ENCODE data around the gene RRAS.
A peak's percentile ranks its signal among the peaks of the same experiment; 100 is the strongest.

RRAS gene

GRCh38 chr19:49640113-49640898 lies at the start of gene RRAS:
Gene RRAS (minus strand): TSS chr19:49640143. CDS start chr19:49640098, 45 bp downstream.
- peak; percentile 100 for DNase-seq

GRCh38 chr19:49689133-49690078 lies 49.5 kb upstream of the RRAS start, which contains the start of gene ADM5:
Gene ADM5 (plus strand): TSS chr19:49689594. CDS start chr19:49689838, 244 bp downstream.
- DNase-seq: no peak

DNA sequence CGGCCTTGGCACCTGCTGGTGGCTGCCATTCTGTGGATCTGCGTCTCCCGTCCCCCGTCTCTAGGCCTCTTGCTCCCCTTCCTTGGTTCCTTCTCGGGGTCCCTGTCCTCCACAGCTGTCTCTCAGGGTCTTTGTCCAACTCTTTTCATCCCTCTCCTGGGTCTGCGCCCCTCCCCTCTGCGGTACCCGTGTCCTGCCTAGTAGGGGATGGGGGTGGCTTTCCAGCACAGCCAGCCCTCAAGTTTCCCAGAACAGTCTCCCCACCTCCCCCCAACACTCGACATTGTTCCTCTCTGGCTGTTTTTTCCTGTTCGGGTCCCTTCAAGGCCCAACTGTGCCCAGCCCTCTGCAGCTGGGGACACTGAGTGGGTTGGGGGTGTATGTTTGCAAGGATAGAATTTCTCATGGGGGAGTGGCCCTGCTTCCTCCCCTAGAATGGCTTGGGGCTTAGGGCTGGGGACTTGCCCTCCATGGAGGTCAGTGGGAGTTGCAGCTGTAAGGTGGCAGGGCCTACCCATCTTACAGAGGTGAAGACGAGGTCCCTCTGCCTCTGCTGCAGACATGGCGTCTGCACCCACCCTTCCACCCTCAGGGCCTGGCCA lies 48.7 kb upstream of the RRAS start:
- DNase-seq: no peak

- DNase-seq: no peak
These were observed 47.8 kb upstream of the RRAS start for GRCh38 chr19:49687566-49688316.

- no peak for DNase-seq
These were observed 47.2 kb upstream of the RRAS start for GRCh38 chr19:49687150-49687549.

GRCh38 chr19:49686503-49687088 lies 46.7 kb upstream of the RRAS start:
- no peak for DNase-seq

GRCh38 chr19:49685845-49686332 lies 45.9 kb upstream of the RRAS start:
- no peak for DNase-seq

GRCh38 chr19:49684983-49685553 lies 45.1 kb upstream of the RRAS start:
- DNase-seq: no peak

GRCh38 chr19:49684251-49684982 lies 44.5 kb upstream of the RRAS start:
- no peak for DNase-seq

DNA sequence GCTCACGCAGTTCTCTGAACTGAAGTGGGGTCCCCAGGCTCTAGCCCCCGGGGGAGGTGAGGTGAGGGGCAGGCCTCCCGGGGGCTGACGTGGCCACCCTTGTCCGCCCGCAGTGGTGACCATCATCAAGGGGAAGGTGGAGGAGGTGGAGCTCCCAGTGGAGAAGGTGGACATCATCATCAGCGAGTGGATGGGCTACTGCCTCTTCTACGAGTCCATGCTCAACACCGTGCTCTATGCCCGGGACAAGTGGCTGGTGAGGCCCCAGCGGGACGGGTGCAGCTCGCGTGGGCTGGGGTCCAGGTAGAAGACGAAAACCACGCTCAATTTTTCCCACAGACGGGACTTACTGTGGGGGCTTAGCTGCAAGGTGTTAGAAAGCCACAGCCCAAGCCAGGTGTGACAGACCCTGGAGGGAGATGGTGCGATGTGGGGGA lies 43.9 kb upstream of the RRAS start:
- no peak for DNase-seq

- no peak for DNase-seq
These were observed 42.3 kb upstream of the RRAS start for GRCh38 chr19:49682274-49682673.

DNA sequence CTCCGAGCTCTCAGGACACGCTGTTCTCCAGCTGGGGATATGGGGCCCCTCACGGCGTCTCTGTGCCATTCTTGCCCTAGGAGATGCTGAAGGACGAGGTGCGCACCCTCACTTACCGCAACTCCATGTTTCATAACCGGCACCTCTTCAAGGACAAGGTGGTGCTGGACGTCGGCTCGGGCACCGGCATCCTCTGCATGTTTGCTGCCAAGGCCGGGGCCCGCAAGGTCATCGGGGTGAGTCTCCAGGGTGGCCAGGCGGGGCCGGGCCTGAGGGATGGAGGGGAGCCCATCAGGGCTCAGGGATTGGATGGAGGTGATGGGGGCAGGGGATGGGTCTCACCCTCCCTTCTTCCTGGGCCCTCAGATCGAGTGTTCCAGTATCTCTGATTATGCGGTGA lies 41.9 kb upstream of the RRAS start:
- no peak for DNase-seq

- peak; percentile 67 for DNase-seq
These were observed 40.7 kb upstream of the RRAS start for GRCh38 chr19:49680421-49681351.

DNA sequence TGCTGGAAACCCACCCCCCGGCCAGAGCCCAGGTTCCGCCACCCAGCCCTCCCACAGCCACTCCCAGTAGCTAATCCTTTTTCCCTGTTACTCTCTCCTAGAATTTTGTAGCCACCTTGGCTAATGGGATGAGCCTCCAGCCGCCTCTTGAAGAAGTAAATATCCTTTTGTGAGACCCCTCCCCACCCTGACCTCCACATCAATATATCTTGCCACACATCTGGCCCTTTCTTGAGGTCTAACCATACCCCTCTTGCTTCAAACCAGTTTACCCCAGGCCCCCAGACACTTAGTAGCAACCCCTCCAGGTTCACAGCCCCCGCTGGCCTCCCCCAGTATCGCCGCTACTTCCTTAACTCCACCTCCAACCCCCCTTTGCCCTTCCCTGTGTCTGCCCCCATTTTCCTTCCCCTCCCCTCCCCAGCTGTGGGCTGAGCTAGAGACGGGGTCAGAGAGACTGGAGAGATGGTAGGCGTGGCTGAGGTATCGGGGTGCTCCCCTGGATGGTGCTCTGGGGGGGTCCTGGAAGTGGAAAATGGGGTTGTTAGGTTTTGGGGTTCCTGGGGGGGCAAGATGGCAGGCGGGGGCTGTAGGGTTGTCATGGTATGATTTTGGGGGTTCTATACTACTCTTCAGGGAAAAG lies 39.9 kb upstream of the RRAS start:
- DNase-seq: no peak

GRCh38 chr19:49678985-49679770 lies 39.2 kb upstream of the RRAS start:
- no peak for DNase-seq

DNA sequence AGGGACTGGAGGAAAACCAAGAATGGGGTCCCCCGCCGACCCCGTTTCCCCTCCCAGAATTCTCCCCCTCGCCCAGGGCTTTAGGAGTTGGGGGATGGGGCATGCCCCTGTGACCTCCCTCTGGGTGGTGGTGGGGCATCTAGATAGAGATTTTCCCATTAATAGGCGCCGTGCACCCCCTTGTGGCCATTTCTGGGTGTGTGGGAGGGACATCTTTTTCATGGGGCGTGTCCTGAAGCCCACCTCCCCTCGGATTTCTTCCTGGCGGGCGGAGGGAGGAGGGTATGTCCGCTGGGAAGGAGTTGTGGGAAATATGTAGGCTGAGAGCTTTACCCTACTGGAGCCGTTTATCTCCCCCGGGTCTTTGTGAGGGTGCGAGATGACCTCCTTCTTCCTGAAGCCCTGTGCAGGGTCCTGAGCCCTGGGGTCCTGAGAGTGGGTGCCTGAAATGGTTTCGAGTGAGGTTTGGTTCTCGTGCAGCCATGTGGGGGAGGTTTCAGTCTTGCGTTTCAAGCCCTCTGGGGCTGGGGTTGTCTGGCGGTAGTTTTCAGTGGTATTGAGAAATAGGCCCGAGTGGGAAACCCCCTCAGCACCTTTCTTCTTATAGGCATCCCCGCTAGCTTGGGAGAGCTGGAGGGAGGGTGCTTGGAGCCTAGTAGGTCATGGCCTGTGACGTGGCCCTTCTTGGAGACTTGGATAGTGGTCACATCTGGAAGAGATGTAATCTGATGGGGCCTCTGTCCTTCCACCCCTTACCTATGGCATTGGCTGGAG lies 38.1 kb upstream of the RRAS start:
- peak; percentile 41 for DNase-seq

- no peak for DNase-seq
These were observed 37.4 kb upstream of the RRAS start, which contains the start of gene PRMT1 for GRCh38 chr19:49677231-49677900. Gene PRMT1 (plus strand): TSS chr19:49677271. CDS start chr19:49677281, 10 bp downstream.

Data from HCEC 1CT (cell line).